Ramos (cell line): ENCODE results near the gene UNCX.

Experiments used
- in situ Hi-C: fragments of 300-500 bp; cut with MboI; formaldehyde crosslinking; loops from one replicate; pipeline ENCODE4 v1.14.3; 2022; ENCODE audit warnings: low sequenced_read_pairs; ENCODE audit not compliant: unreplicated experiment

UNCX gene

DNA sequence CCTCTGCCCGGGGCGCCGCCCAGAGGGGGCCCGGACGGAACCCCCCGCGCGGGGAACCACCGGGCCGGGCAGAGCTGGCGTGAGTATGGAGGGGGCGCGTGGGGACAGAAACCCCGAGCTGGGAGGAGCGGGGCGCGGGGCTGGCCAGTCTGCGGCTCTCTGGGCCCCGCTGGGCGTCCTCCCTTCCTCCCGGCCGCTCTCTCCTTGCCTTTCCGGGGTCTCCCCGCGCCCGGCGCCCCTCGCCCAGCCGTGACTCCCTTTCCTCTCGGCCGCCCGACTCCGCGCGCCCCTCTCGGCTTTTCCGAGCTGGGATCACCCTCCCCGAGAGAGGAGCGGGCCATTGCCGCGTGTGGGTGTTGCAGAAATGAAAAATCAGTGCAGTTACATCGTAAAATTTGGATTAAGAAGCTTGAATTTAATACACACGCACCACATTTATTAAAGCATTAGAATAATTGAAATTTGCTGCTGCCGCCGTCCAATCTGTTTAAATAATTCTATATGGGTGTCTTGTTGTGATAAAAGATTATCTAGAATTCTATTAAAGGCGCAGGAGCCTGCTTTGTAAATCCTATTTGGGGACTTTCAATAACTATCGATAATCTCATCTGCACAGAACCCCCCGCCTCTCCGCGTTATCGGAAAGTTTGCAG lies 9.1 kb downstream of the UNCX start:
- in situ Hi-C loops: no loop called here

- in situ Hi-C loops: no loop called here
These were observed 9.6 kb downstream of the UNCX start for GRCh38 chr7:1242256-1242605.

DNA sequence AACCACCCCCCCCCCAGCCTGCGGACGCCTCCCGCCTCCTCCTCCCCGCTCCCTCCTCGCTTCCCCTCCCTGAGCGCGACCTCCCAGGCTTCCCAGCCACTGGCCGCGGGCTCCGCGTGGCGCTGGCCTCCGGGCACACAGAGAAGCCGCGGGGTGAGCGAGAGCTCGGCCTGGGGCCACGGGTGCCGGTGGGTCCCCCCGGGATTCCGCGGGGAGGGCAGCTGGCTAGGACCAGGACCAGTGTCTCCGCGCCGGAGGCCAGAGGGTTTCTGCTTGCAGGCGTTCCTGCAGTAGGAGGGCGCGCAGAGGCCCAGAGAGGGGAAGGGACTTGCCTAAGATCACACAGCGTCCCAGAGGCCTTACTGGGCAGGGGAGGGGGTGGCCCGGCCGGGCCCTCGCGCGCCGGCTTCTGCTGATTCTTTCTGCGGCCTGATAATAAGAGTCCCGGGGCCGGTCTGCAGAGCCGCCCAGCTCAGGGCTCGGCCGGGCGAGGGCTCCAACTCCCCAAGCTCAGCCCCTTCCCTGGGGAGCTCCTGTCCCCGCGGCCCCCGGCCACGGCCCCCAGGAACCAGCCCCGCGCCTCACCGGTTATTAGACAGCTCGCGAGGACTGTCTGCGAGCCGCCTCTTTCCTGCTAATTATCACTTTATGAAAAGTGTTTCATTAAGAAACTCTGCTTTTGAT lies 10.1 kb downstream of the UNCX start:
- in situ Hi-C loops: no loop called here

DNA sequence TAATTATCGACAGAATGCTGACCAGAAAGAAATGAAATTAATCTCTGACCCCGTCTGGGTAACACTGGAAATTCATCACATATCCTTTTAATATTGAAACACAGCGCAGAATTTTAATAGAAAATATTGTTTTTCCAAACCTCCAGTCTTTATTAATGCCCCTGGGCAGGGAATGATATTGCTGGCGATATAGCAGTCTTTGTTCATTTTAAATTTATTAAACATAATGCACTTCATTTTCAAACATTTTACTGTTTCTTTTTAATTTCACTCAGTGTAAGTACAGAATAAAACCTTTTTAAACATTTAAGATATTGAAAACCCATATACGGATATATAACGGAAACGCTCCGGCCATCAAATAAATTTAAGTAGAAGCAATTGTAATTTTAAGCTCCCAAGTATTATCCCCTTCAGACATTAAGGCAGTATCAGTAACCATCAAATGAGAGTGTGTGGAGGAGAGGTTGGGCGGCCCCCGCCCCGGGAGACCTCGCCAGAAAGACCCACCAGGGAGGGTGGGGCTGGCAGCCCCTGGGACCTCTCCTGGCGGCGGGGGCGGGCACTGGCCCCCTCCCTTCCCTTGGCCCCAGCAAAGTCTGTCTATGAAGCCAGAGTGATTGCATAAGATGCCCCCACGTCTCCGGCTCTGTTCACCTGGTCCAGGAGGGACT lies 10.8 kb downstream of the UNCX start:
- in situ Hi-C loops: no loop called here

DNA sequence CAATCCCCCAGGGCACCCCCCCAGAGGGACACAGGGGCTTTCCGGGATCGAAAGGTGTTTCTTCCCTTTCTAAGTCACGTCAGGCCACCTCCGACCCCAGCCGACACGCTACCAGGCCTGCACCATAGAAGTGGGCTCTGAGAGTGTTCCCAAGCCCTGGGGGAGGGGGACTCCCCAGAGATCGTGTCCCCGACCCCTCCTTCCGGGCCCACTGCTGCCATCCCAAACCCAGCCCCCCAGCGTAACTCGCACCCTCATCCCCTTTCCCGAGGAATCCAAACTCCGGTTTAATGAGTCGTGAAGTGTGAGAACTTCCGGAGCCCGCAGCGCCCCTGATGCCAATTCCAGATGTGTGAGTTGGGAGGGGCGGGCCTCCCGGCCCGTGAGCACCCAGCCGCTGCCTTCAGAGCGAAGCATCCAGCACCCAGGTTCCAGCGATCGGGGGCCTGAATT lies 11.3 kb downstream of the UNCX start:
- in situ Hi-C loops: no loop called here

GRCh38 chr7:1244700-1245523 lies 12.2 kb downstream of the UNCX start:
- in situ Hi-C loops: no loop called here

DNA sequence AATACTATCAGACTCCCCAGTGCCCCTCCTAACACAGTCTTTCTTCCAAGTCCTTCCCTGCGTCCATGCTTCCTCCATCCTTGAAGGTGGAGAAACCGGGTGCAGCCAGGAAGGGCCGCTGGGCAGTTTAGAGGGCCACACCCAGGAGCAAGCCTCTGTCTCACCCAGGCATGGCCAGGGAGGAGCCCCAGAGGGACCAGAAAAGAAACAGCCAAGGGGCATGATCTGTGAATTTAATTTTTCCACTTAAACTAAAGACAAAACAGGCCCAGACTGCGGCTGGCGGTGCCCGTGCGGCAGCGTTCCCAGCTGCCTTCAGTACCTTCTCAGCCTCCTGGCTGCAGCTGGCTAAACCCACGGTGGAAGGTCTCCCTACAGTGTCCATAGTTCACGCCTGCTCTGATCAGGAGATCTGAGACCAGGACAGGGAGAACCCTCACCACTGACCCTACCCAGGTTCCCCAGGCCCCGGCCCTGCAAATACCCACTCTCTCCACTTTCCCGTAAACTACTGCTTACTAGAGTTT lies 12.9 kb downstream of the UNCX start:
- in situ Hi-C loops: no loop called here

DNA sequence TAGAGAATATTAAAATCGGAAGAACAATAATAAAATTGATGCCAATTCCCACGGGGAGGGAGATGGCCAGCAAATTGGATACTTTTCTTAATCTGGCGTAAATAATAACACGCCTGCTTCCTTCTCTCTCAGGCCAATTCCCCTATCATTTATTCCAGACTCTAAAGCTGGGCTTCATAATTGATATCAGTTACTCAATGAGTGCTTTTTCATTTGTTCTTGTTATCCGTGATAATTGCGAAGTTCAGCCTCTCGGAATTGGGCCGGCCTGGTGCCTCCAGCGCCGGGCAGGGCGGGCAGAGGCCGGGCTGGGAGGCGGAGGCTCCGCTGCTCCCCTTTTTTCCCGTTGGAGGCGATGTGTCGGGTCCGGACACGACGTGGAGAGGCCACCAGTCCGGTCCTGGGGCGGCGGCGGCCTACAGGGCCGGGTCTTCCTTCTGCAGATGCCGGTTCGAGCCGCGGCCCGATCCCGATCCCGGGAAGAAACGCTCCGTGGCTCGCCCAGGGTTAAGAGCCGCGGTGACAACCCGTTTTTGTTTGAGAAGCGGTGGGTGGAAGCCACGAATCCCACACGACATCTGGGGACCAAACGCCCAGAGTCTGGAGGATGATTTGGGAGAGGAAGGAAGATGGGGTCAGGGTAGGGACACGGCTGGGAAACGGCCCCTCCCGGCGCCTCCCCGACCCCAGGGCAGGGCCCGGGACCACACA lies 13.6 kb downstream of the UNCX start:
- in situ Hi-C loops: no loop called here

- in situ Hi-C loops: no loop called here
These were observed 14.3 kb downstream of the UNCX start for GRCh38 chr7:1246871-1247526.

DNA sequence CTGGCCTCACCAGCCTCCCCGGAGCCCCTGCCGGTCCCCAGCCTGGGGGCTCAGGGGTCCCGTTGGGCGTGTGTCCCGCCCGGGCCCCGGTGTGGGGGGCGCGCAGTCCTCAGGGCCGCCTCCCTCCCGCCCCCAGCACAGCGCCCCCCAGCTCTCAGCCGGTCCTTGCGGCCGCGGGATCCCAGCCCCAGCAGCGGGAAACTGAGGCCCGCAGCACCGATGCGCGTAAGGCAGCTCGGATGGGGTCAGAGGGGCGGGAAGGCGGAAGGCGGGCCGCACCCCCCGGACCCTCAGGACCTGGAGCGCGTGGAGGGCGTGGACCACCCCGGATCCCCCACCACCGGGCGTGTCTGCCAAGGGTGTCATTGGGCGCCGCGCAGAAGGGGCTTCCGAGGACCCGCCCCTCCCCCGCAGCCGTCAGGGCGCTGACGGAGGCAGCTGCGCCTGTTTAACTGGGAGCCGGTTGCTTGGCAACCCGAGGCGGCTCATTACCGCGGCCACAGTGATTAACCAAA lies 14.9 kb downstream of the UNCX start:
- in situ Hi-C loops: no loop called here

GRCh38 chr7:1248143-1248915 lies 15.7 kb downstream of the UNCX start:
- in situ Hi-C loops: no loop called here

- in situ Hi-C loops: no loop called here
These were observed 16.4 kb downstream of the UNCX start for GRCh38 chr7:1248916-1249581.

- in situ Hi-C loops: no loop called here
These were observed 17.1 kb downstream of the UNCX start for GRCh38 chr7:1249731-1250130.

DNA sequence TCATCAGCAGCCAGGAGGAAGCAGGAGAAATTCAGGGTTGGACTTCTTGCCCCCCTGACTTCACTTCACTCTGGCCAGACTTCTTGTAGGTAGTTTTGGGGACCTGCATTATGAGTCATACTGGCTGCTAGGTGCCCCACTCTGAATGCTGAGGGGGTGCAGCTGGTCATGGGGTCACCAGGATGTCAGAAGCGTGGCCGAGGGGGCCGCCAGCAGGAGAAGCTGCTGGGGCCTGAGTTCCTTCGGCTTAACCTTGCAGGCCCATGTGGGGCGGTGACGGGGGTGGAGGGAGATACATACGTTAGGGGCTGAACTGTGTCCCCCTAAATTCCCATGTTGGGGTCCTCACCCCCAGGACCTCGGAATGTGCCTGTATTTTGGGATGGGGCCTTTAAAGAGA lies 18.2 kb downstream of the UNCX start:
- in situ Hi-C loops: no loop called here

GRCh38 chr7:1251796-1252539 lies 19.3 kb downstream of the UNCX start:
- in situ Hi-C loops: no loop called here

- in situ Hi-C loops: no loop called here
These were observed 19.9 kb downstream of the UNCX start for GRCh38 chr7:1252540-1253090.

DNA sequence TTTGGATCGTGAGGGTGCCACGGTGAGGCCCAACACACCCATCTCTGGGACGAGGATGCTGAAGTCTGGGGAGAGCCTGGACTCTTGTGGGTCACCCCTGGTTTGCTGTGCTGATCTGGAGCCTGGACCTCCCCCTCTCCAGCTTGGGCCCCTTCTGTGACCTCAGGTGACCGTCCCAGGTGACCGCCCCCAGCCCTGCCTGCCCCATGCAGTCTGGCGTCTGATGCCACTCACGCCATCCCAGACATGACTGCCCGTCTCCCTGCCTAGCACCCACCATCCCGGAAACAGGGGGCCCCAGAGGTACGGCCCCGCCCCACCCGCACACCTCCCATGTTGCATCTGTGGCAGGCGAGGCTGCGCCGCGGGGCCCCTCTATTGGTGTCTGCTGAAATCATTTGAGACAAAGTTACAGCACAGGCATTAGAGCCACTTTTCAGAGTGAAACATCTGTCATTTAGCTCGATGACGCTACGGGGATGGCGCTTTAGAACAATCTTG lies 21.1 kb downstream of the UNCX start:
- in situ Hi-C loops: no loop called here
